HEK293 (cell line): ENCODE results near the gene MAP7D1.

Experiments
- SP7 ChIP-seq: fragments of 450-650 bp; formaldehyde crosslinking; IDR thresholded peaks from 2 replicates; pipeline ENCODE4 v1.5.1; 2016; ENCODE audit warnings: missing biosample characterization, missing genetic modification characterization
- TF ChIP-seq, protein P1 (sequence below): fragments of 450-650 bp; formaldehyde crosslinking; IDR thresholded peaks from 2 replicates; pipeline ENCODE4 v1.5.1; 2016; ENCODE audit warnings: missing biosample characterization, missing genetic modification characterization

DNA sequence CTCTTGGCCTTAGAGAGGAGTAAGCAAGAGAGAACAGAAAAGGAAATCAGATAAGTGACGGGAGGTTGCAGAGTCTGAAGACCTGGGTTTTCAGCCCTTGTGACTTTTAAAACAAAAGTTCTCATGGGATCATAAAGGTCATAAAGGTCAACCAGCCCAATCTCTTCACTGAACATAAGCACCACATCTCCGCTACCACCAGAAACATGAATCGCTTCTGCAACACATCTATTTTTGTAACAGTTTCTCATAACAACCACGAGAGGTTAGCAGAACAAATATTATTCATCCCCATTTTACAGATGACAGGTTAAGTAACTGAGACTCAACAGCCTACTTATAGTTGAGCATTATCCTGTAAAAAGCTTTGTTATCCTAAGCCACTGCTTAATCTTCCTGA is 12.5 kb upstream of the MAP7D1 start:
- TF ChIP-seq, protein P1, sequence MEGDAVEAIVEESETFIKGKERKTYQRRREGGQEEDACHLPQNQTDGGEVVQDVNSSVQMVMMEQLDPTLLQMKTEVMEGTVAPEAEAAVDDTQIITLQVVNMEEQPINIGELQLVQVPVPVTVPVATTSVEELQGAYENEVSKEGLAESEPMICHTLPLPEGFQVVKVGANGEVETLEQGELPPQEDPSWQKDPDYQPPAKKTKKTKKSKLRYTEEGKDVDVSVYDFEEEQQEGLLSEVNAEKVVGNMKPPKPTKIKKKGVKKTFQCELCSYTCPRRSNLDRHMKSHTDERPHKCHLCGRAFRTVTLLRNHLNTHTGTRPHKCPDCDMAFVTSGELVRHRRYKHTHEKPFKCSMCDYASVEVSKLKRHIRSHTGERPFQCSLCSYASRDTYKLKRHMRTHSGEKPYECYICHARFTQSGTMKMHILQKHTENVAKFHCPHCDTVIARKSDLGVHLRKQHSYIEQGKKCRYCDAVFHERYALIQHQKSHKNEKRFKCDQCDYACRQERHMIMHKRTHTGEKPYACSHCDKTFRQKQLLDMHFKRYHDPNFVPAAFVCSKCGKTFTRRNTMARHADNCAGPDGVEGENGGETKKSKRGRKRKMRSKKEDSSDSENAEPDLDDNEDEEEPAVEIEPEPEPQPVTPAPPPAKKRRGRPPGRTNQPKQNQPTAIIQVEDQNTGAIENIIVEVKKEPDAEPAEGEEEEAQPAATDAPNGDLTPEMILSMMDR (tag by site-specific recombination), result no peak
- TF ChIP-seq SP7 (tag by site-specific recombination), result no peak
